HG02840 (cell line): ENCODE data around the gene TBL1X.

ENCODE experiments used
- ATAC-seq: cut with Tn5 transposase; IDR thresholded peaks from one replicate; pipeline ENCODE4 v1.9.1; 2021; ENCODE audit warnings: mild to moderate bottlenecking, moderate library complexity, moderate number of reproducible peaks; ENCODE audit not compliant: unreplicated experiment, low FRiP score

TBL1X gene

GRCh38 chrX:9493936-9494335 is 29.1 kb downstream of the TBL1X start:
- ATAC-seq, result no peak

GRCh38 chrX:9494771-9495170 is 29.9 kb downstream of the TBL1X start:
- no peak for ATAC-seq

- ATAC-seq, result no peak
Measured at GRCh38 chrX:9495496-9495895, 30.6 kb downstream of the TBL1X start.

GRCh38 chrX:9498236-9498635 is 33.4 kb downstream of the TBL1X start:
- ATAC-seq, result no peak

- no peak for ATAC-seq
Measured at GRCh38 chrX:9500584-9500983, 35.7 kb downstream of the TBL1X start.

GRCh38 chrX:9501362-9501761 is 36.5 kb downstream of the TBL1X start:
- ATAC-seq, result no peak

GRCh38 chrX:9503261-9503660 is 38.4 kb downstream of the TBL1X start:
- no peak for ATAC-seq

GRCh38 chrX:9510366-9510765 is 45.5 kb downstream of the TBL1X start:
- no peak for ATAC-seq

- ATAC-seq, result no peak
Measured at GRCh38 chrX:9510980-9511379, 46.1 kb downstream of the TBL1X start.

- ATAC-seq, result no peak
Measured at GRCh38 chrX:9515489-9515888, 50.6 kb downstream of the TBL1X start.

GRCh38 chrX:9515973-9516538 is 51.2 kb downstream of the TBL1X start:
- ATAC-seq, result no peak

GRCh38 chrX:9516635-9517034 is 51.8 kb downstream of the TBL1X start:
- ATAC-seq, result no peak

- ATAC-seq, result no peak
Measured at GRCh38 chrX:9518051-9518450, 53.2 kb downstream of the TBL1X start.

- no peak for ATAC-seq
Measured at GRCh38 chrX:9518889-9519288, 54.0 kb downstream of the TBL1X start.

GRCh38 chrX:9519546-9520216 is 54.8 kb downstream of the TBL1X start:
- ATAC-seq, result no peak

- no peak for ATAC-seq
Measured at GRCh38 chrX:9520217-9520590, 55.3 kb downstream of the TBL1X start.

- no peak for ATAC-seq
Measured at GRCh38 chrX:9522378-9523155, 57.7 kb downstream of the TBL1X start.

GRCh38 chrX:9525511-9526248 is 60.8 kb downstream of the TBL1X start:
- ATAC-seq, result no peak

GRCh38 chrX:9526965-9527364 is 62.1 kb downstream of the TBL1X start:
- ATAC-seq, result no peak

GRCh38 chrX:9528498-9528897 is 63.6 kb downstream of the TBL1X start:
- ATAC-seq, result no peak

GRCh38 chrX:9529223-9529622 is 64.4 kb downstream of the TBL1X start:
- no peak for ATAC-seq
